Islet precursor cell (in vitro differentiated cells): ENCODE measurements around the gene HIVEP3.

Experiments
- DNase-seq: peaks from one replicate; pipeline ENCODE4 v3.0.0-alpha.2; 2018

HIVEP3 gene

GRCh38 chr1:41642922-41643821 lies 275.6 kb downstream of the HIVEP3 start:
- no peak for DNase-seq

- no peak for DNase-seq
Observed at GRCh38 chr1:41641941-41642527, 276.7 kb downstream of the HIVEP3 start.

- DNase-seq = no peak
Observed at GRCh38 chr1:41641475-41641814, 277.3 kb downstream of the HIVEP3 start.

GRCh38 chr1:41640756-41641474 lies 277.8 kb downstream of the HIVEP3 start:
- no peak for DNase-seq

- no peak for DNase-seq
Observed at GRCh38 chr1:41640141-41640751, 278.5 kb downstream of the HIVEP3 start.

GRCh38 chr1:41639332-41639936 lies 279.3 kb downstream of the HIVEP3 start:
- no peak for DNase-seq

GRCh38 chr1:41638086-41639024 lies 280.4 kb downstream of the HIVEP3 start:
- DNase-seq = no peak

- no peak for DNase-seq
Observed at GRCh38 chr1:41637367-41637766, 281.4 kb downstream of the HIVEP3 start.

- DNase-seq = no peak
Observed at GRCh38 chr1:41633764-41634163, 285.0 kb downstream of the HIVEP3 start.

GRCh38 chr1:41632781-41633575 lies 285.7 kb downstream of the HIVEP3 start:
- DNase-seq = no peak

GRCh38 chr1:41631971-41632370 lies 286.8 kb downstream of the HIVEP3 start:
- DNase-seq = peak; percentile 49

- peak; percentile 20 for DNase-seq
Observed at GRCh38 chr1:41631154-41631553, 287.6 kb downstream of the HIVEP3 start.

GRCh38 chr1:41629571-41629970 lies 289.2 kb downstream of the HIVEP3 start:
- DNase-seq = peak; percentile 15

- peak; percentile 13 for DNase-seq
Observed at GRCh38 chr1:41629141-41629540, 289.6 kb downstream of the HIVEP3 start.

GRCh38 chr1:41627491-41628280 lies 291.0 kb downstream of the HIVEP3 start:
- peak; percentile 43 for DNase-seq

- peak; percentile 50 for DNase-seq
Observed at GRCh38 chr1:41626616-41627375, 291.9 kb downstream of the HIVEP3 start.

- DNase-seq = peak; percentile 50
Observed at GRCh38 chr1:41626146-41626545, 292.6 kb downstream of the HIVEP3 start.

- DNase-seq = peak; percentile 25
Observed at GRCh38 chr1:41623736-41624135, 295.0 kb downstream of the HIVEP3 start.
